ENCODE results near the gene ZNFX1. TPM values are rescaled to one million over a fixed set of nuclear protein-coding genes. Genes with fewer than 3 reads are reported as not detected.

Gene ZNFX1
- polyA plus RNA-seq, 1 of the 3 experiments (the other 2 are of a cell fraction): 3.9 TPM

GRCh38 chr20:49290608-49291191 lies 12.8 kb upstream of the ZNFX1 start:
- TF ChIP-seq CTCF (IDR thresholded peaks at IDR 0.05) (no peak), FOSL2 (IDR thresholded peaks at IDR 0.05; ENCODE audit: borderline replicate concordance, low read depth) (0 out of 2 replicates have a peak, but pooled peaks have one; percentile 20)
- ChIA-PET POLR2A (interaction anchor here (0.6 to 2.7 kb wide), 2 partner anchors 13 to 28 kb away, joined by 4 to 9 read pairs; partner anchors contain the start of gene ZNFX1), CTCF (interaction anchor here (1.1 to 1.2 kb wide), 2 partner anchors 25 to 28 kb away, joined by 3 read pairs; no protein-coding TSS in a partner anchor)
- Histone ChIP-seq H3K27ac (ENCODE audit: low read depth in 2 of 2, low read length in 1 of 2) (no peak overlapping the region), H4K20me1 (ENCODE audit: insufficient read depth) (peaks cover 60% of the 10 kb centered on the region), H3K27me3 (ENCODE audit: insufficient read depth) (no peaks in the 10 kb centered on the region), H3K79me2 (ENCODE audit: insufficient read depth) (peaks cover 25% of the 10 kb centered on the region), H3K4me3 (ENCODE audit: low read depth in 2 of 2, low read length in 1 of 2) (no peak overlapping the region), H2AFZ (ENCODE audit: low read depth) (no peak overlapping the region), H3F3A (replicated peaks; ENCODE audit: insufficient read depth) (peaks cover 77% of the 10 kb centered on the region), H3K9me2 (no peaks in the 10 kb centered on the region), H3K36me3 (replicated peaks in 1 of 2; ENCODE audit: control insufficient read depth in 1 of 2, insufficient read depth in 2 of 2, low read length in 1 of 2) (peaks cover 56 to 58% of the 10 kb centered on the region in 2 experiments), H3K9me3 (no peaks in the 10 kb centered on the region), H3K4me2 (no peak overlapping the region), H3K4me1 (ENCODE audit: control insufficient read depth in 1 of 2, insufficient read depth in 2 of 2, low read depth in 1 of 2, low read length in 1 of 2) (peaks cover 2 to 8% of the 10 kb centered on the region in 2 experiments; a peak in 2 of 4 replicates), H3K9ac (no peak overlapping the region)
- 85% methylated on average over 6 of the region's 6 CpGs for WGBS (ENCODE audit: low lambda C conversion rate)
- DNase-seq: no peak

- no peak overlapping the region for H2AFZ ChIP-seq (ENCODE audit: low read depth)
- CTCF ChIA-PET: no interaction called here
- peaks cover 77% of the 10 kb centered on the region for H4K20me1 ChIP-seq (ENCODE audit: insufficient read depth)
- H3K4me1 ChIP-seq (ENCODE audit: control insufficient read depth in 1 of 2, insufficient read depth in 2 of 2, low read depth in 1 of 2, low read length in 1 of 2): peaks cover 2 to 8% of the 10 kb centered on the region in 2 experiments; a peak in 2 of 4 replicates
- no peaks in the 10 kb centered on the region for H3K9me2 ChIP-seq
- H3K79me2 ChIP-seq (ENCODE audit: insufficient read depth): peaks cover 42% of the 10 kb centered on the region
- POLR2A ChIA-PET: interaction anchor here (1.0 kb wide), 1 partner anchor 11 kb away, joined by 3 read pairs; the partner anchor contains the start of gene ZNFX1
- DNase-seq: no peak
- no peak overlapping the region for H3K4me2 ChIP-seq
- no peaks in the 10 kb centered on the region for H3K27me3 ChIP-seq (ENCODE audit: insufficient read depth)
- no peak overlapping the region for H3K9ac ChIP-seq
- TF ChIP-seq POLR2AphosphoS5 (IDR thresholded peaks at IDR 0.05; ENCODE audit: low read depth, low read length): peak; percentile 12; the same call in 1 of the 2 replicates
- no peak for TF ChIP-seq FOSL2 (IDR thresholded peaks at IDR 0.05; ENCODE audit: borderline replicate concordance, low read depth)
- no peaks in the 10 kb centered on the region for H3K9me3 ChIP-seq
- H3K27ac ChIP-seq (ENCODE audit: low read depth in 2 of 2, low read length in 1 of 2): peak overlapping the region in 1 of 2 experiments; percentile 63; a peak in 3 of 4 replicates
- H3F3A ChIP-seq (replicated peaks; ENCODE audit: insufficient read depth): peaks cover 94% of the 10 kb centered on the region
- no peak overlapping the region for H3K4me3 ChIP-seq (ENCODE audit: low read depth in 2 of 2, low read length in 1 of 2)
- peaks cover 72 to 75% of the 10 kb centered on the region in 2 experiments for H3K36me3 ChIP-seq (replicated peaks in 1 of 2; ENCODE audit: control insufficient read depth in 1 of 2, insufficient read depth in 2 of 2, low read length in 1 of 2)
- 97% methylated on average over 10 of the region's 10 CpGs for WGBS (ENCODE audit: low lambda C conversion rate)
Observed at GRCh38 chr20:49288784-49289696, 11.2 kb upstream of the ZNFX1 start.

GRCh38 chr20:49288250-49288751 lies 10.4 kb upstream of the ZNFX1 start:
- Histone ChIP-seq H3K4me3 (ENCODE audit: low read depth in 2 of 2, low read length in 1 of 2) (no peak overlapping the region), H3K9me3 (no peaks in the 10 kb centered on the region), H3K4me2 (no peak overlapping the region), H3K36me3 (replicated peaks in 1 of 2; ENCODE audit: control insufficient read depth in 1 of 2, insufficient read depth in 2 of 2, low read length in 1 of 2) (peaks cover 79 to 82% of the 10 kb centered on the region in 2 experiments), H2AFZ (ENCODE audit: low read depth) (no peak overlapping the region), H4K20me1 (ENCODE audit: insufficient read depth) (peaks cover 84% of the 10 kb centered on the region), H3K9me2 (no peaks in the 10 kb centered on the region), H3K79me2 (ENCODE audit: insufficient read depth) (peaks cover 49% of the 10 kb centered on the region), H3F3A (replicated peaks; ENCODE audit: insufficient read depth) (peaks cover 98% of the 10 kb centered on the region), H3K27me3 (ENCODE audit: insufficient read depth) (no peaks in the 10 kb centered on the region), H3K4me1 (ENCODE audit: control insufficient read depth in 1 of 2, insufficient read depth in 2 of 2, low read depth in 1 of 2, low read length in 1 of 2) (peaks cover 3 to 9% of the 10 kb centered on the region in 2 experiments; a peak in 3 of 4 replicates), H3K27ac (ENCODE audit: low read depth in 2 of 2, low read length in 1 of 2) (peak overlapping the region in 1 of 2 experiments; percentile 63; a peak in 2 of 4 replicates), H3K9ac (no peak overlapping the region)
- DNase-seq: no peak
- ChIA-PET POLR2A (interaction anchor here (1.0 to 1.6 kb wide), 2 partner anchors 10 to 15 kb away, joined by 3 to 4 read pairs; partner anchors contain the start of gene ZNFX1), CTCF (no interaction called here)
- WGBS (ENCODE audit: low lambda C conversion rate): 87% methylated on average over 2 of the region's 2 CpGs
- TF ChIP-seq MXI1 (IDR thresholded peaks at IDR 0.05; ENCODE audit: low read depth, low read length): no peak
- TF ChIP-seq TCF12 (IDR thresholded peaks at IDR 0.05): no peak
- TF ChIP-seq ZBTB33 (IDR thresholded peaks at IDR 0.05; ENCODE audit: borderline replicate concordance, low read depth): no peak
- no peak for TF ChIP-seq RCOR1 (IDR thresholded peaks at IDR 0.05; ENCODE audit: low read length)
- no peak for TF ChIP-seq FOXM1 (IDR thresholded peaks at IDR 0.05; ENCODE audit: low read depth)
- TF ChIP-seq GABPA (IDR thresholded peaks at IDR 0.05; ENCODE audit: low read depth): no peak
